Measurements from ENCODE around the gene CTBP2.

DNA sequence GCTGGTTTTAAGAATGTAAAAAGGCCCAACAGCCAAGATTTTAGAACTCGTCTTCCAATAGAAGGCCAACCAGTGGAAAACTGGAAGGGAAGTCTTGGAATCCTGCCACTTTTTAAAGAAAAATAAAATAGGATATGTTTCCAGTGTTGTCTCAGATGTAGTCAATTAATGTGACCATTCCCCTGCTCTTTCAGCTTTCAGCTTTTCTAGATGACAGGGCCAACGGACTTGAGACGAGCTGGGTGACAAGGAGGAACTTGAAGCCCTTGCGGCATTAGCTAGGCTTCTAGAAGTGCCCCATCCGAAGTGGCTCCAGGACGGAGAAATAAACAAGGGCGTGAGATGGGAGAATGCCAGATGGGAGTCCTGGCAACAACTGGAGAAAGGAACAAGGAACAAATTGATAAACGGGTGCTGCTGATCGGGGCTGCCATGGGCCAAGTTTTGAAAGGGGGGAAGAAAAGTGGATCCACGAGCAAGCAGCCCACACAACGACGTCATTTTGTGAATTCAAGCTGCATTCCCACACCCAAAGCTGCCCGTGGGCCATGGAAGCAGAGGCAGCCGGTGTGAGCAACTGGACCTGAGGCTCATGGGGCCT, 42.3 kb downstream of the CTBP2 start:
- TF ChIP-seq, protein P1, sequence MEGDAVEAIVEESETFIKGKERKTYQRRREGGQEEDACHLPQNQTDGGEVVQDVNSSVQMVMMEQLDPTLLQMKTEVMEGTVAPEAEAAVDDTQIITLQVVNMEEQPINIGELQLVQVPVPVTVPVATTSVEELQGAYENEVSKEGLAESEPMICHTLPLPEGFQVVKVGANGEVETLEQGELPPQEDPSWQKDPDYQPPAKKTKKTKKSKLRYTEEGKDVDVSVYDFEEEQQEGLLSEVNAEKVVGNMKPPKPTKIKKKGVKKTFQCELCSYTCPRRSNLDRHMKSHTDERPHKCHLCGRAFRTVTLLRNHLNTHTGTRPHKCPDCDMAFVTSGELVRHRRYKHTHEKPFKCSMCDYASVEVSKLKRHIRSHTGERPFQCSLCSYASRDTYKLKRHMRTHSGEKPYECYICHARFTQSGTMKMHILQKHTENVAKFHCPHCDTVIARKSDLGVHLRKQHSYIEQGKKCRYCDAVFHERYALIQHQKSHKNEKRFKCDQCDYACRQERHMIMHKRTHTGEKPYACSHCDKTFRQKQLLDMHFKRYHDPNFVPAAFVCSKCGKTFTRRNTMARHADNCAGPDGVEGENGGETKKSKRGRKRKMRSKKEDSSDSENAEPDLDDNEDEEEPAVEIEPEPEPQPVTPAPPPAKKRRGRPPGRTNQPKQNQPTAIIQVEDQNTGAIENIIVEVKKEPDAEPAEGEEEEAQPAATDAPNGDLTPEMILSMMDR (IDR thresholded peaks at IDR 0.05 in 8 of 11, conservative IDR thresholded peaks at IDR 0.05 in 3 of 11) = no peak
- no peak for TF ChIP-seq POLR2A (IDR thresholded peaks at IDR 0.05)

Data from spleen (tissue), 7 donors.